Thyroid gland (tissue), 4 donors: ENCODE measurements around the gene EVC.

Source experiments
- CTCF ChIP-seq, 6 experiments: fragments of 200-600 bp in 3 of 6; fragments of 450-650 bp in 3 of 6; sonication (generic) in 3 of 6; IDR thresholded peaks; one replicate each; pipeline ENCODE4 v1.5.1; 2016 to 2019; ENCODE audit warnings: antibody characterized with exemption in 6 of 6, mild to moderate bottlenecking in 2 of 6, inconsistent platforms in 1 of 6, moderate library complexity in 1 of 6
- POLR2A ChIP-seq, 2 donors: fragments of 450-650 bp; IDR thresholded peaks; one replicate each; pipeline ENCODE4 v1.6.1; 2017; ENCODE audit warnings: antibody characterized with exemption in 2 of 2, mild to moderate bottlenecking in 2 of 2, moderate library complexity in 1 of 2

- no peak for TF ChIP-seq CTCF (IDR thresholded peaks at IDR 0.05)
- no peak for TF ChIP-seq POLR2A (IDR thresholded peaks at IDR 0.05)
Observed at GRCh38 chr4:5753766-5754528, 42.9 kb downstream of the EVC start.
